DMS53 treated with DMSO at 0.1 percent for 48 hours (cell line): Measurements from ENCODE around the gene NPAS2.

Experiments used
- DNase-seq: peaks from one replicate; lab custom pipeline; 2025; ENCODE audit not compliant: unreplicated experiment; lab: John Stamatoyannopoulos, UW

Gene NPAS2

DNA sequence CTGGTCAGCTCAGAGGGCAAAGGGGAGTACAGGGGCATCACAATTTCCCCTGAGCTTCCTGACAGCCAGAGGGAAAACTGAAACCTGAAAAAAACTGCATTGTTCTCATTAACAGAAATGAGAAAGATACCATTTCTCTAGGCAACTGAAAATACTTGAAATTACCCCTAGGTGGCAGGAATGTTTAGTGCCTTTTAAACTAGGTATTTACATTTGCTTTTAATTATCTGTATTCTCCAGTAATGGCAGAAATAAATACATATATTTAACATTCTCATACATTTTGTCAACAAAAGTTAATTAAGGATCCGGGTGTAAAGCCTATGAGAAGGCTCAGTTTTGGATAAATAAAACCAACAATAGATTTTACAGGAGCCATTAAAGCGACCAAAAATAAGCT, 216.6 kb downstream of the NPAS2 start:
- peak; percentile 12 for DNase-seq

DNA sequence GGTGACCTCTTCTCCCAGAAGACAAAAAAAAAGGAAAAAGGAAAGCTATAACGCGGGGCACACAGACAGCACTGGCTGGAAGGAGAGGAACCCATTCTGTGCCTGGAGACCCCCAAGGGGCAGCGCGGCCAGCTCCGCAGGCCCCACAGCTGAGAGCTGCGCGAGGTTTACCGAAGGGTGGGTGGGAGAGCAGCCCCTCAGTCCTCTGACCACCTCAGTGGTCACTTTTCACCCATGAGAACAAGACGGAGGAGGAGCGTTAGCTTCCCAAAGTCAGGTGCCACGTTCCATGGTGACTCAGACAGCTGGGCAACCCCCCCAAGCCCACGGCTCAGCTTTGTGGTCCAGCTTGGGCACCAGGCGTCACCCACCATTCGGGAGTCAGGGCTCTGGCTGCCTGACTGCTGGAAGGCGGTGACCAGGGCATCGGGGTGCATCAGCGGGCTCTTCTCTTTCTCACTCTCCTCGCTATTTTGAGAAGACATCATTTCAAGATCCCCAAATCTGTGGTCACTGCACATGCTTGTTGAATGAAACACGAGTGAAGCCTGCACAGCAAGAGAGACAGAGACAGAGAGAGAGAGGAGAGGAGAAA, 217.3 kb downstream of the NPAS2 start:
- no peak for DNase-seq

DNA sequence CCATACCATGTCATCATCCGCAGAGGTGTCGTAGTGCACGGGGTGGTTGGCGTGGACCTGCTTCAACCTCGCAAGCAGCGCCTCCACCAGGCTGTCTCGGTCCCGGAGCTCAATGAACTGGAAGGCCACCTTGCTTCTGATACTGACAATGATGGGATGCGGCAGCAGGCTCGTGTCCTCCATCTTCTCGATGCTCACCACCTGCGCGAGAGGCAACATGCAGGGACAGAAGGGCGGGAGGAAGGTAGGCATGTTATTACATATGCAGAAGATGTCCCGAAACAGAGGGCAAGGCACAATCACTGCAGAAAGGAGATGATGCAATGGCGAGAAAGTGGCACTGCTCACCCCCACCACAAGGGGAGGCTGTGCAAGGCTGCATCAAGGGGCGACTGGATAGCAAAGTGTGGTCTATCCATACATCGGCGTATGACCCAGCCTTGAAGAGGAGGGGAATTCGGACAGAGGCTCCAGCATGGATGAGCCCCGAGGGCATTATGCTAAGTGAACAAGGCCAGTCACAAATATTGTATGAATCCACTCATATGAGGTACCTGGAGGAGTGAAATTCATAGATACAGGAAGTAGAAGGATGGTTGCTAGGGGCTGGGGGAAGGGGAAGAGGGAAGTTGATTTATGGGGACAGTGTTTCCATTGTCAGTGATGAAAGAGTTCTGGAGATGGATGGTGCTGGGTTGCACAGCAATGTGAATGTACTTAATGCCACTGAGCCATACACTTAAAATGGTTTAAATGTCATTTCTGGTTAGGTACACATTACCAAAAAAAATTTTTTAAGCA, 218.7 kb downstream of the NPAS2 start:
- DNase-seq, result peak; percentile 37

DNA sequence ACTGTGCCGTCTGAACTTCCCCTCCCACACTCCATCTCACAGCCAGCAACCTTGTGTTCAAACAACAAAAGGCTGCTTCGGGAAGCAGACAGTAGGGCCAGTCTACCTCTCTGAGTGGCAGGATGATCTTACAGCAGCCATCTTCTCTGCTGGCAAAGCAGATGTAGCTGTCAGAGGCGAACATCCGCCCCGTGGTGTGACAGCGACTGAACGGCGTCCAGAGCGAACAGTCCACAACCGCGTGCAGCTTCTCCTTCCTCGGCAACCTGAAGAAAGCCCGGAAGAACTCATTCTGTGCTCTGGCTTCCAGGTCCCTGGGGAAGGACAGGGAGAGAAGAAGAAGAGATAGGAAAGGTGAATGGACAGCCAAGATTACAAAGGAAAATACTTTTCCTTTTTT, 220.1 kb downstream of the NPAS2 start:
- no peak for DNase-seq

DNA sequence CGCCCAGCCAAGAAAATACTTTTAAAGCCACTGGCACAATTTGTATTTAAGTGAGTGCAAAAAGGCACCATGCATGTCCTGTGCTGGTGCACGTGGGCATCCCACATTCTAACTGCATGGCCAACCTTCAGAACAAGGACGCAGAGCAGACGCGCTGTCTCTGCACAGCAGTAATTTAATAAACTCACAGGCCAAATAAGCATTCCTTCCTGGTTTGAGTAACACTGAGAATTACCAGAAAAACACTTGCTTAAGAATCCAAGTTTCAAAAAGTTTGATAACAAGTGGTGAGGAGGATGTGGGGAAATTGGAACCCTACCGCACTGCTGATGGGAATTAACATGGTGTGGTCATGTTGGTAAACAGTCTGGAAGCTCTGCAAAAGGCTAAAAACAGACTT, 220.8 kb downstream of the NPAS2 start:
- DNase-seq, result no peak

DNA sequence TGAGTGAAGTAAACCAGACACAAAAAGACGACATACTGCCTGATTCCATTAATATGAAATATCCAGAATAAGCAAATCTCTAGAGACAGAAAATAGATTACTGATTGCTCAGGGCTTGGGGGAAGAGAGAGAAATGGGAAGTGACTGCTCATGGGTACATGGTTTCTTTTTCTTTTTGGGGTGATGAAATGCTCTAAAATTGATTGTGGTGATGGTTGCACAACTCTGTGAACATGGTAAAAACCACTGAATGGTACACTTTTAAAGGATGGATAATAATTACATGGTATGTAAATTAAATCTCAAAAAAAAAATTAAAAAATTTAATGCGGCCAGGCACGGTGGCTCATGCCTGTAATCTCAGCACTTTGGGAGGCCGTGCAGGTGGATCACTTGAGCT, 221.5 kb downstream of the NPAS2 start:
- DNase-seq, result no peak

DNA sequence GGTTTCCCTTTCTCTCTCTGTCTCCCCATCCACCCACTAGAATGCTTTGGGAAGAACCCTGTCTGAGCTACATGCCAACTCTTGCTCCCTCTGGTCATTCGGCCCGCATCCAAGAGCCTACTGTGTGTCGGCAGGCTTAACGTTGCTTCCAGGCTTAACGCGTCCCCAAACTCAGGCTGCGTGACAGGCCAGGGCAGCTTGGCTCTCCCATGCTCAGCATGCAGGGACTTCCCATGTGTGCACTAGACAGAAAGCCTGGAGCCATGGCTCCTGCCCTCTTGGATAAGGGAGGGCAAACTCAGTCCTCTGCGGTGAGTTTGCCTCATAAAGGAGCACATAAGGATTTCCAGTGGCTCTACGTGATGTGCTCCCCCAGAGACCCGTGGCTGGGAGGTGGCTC, 225.4 kb downstream of the NPAS2 start:
- no peak for DNase-seq
